HG03039 (cell line): Measurements from ENCODE around the gene VWA3B.
"Not testable (repeated sequence)": the region's sequence is repeated elsewhere in the genome, so short reads cannot be mapped to it uniquely, and the experiment has no call there.

ENCODE experiments used
- ATAC-seq: cut with Tn5 transposase; IDR thresholded peaks from one replicate; pipeline ENCODE4 v1.9.1; 2021; ENCODE audit warnings: mild to moderate bottlenecking, moderate library complexity; ENCODE audit not compliant: unreplicated experiment

The VWA3B gene

DNA sequence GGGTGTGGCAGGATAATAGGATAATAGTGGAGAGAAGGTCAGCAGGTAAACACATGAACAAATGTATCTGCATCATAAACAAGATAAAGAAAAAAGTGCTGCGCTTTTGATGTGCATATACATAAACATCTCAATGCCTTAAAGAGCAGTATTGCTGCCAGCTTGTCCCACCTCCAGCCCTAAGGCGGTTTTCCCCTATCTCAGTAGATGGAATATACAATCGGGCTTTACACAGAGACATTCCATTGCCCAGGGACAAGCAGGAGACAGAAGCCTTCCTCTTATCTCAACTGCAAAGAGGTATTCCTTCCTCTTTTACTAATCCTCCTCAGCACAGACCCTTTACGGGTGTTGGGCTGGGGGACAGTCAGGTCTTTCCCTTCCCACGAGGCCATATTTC lies 43.1 kb downstream of the VWA3B start:
- ATAC-seq = not testable (repeated sequence)

DNA sequence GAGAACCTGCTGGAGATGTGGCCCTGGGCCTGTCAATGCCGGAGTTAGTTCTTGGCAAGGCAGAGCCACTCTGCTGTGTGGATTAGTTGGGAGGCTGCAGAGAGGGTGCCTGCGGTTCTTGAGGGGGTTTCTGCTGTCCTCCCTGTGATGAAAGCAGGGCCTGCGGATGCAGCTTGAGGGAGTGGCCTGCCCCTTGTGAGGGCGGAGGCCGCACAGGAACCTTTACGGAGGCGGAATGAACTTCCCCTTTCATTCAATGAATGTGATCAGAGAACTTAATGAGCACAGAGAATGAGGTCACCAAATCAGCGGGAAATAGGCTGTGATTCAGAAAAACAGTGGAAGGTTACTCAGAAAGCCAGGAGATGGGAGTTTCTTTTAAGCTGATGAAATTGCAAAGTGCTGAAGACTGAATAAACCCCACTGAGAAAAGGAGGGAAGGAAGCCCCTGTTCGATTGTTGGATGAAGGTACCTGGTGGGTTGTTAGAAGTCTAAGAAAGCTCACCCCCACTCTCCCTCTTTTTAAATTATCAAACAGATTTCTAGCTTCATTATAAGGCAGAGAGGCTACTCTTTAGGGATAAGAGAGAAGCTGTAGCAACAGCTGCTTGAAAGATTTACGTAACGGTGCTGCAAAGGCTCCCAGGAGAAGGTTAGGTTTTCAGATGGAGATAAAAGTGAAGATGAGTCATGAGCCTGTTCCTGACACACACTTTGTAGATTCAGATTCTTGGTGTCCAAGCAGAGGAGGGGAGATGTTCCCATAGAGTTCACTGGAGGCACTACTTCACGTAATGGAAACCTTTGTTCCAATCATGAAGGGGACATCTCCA lies 47.4 kb downstream of the VWA3B start:
- ATAC-seq = peak; percentile 59

DNA sequence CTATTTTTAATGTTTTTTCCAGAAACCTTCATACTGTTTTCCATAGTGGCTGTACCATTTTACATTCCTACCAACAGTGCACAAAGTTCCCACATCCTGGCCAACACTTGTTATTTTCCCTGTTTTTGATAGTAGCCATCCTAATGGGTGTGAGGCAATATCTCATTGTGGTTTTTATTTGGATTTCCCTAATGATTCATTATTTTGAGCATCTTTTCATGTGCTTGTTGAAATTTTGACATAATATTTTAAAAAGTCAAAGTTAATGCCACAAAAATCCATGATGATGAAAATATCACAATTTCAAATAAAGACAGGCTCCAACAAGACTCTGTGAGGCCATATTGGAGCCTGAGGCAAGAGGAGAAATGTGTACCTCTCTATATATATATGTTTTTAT lies 50.2 kb downstream of the VWA3B start:
- no peak for ATAC-seq

DNA sequence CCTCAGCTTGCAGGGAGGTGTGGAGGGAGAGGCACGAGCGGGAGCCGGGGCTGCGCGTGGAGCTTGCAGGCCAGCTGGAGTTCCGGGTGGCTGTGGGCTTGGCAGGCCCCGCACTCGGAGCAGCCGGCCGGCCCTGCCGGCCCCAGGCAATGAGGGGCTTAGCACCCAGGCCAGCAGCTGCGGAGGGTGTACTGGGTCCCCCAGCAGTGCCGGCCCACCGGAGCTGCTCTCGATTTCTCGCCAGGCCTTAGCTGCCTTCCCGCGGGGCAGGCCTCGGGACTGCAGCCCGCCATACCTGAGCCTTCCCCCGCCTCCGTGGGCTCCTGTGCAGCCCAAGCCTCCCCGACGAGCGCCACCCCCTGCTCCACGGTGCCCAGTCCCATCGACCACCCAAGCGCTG lies 52.0 kb downstream of the VWA3B start:
- ATAC-seq = not testable (repeated sequence)

DNA sequence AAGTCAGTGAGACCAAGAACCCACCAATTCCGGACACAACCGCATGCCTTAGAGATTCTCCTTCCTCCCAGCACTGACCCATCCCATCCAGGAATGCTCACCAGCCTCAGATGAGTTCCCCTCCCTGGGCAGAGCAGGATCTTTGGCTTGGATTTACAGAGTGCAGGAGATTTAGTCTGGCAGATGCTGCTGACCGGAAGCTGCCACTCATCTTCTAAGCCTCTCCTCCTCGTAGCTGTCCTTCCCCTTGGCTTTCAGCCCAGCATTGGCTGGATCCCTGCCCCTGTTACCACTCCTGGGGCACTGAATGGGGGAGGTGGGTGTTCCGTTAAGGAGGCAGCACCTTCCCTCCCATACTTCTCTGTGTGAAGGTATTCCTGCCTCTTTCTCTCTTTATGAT lies 53.2 kb downstream of the VWA3B start:
- no peak for ATAC-seq

DNA sequence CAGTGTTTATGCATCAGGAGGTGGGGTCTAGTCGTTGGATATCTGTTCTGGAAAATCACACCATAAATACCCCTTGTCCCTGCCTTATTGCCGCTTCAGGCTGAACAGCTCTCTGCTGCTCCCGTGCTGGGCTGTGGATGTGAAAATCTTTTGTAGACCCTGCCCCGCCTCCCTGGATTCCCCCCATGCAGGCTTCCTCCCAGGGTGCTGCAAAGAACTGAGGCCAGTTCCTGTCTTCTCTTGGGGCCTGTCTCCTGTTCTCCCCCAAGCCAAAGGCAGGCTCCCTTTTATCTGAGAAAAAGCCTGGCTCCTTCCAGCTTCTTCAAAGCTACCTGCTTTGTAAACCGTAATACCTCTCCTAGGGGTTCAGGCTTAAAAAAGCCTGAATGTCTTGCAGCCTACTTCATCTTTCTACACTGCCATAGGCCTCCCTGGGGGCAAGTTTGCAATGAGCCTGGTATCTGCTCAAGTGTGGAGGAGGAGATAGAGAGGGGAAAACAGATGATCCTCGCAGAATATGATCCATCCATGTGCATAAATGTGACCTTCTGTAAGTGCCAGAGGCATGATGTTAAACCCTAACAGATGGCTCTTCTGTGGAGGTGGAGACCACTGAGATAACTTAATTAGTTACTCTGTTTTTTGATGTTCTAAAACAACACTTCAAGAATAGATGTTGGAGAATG lies 55.3 kb downstream of the VWA3B start:
- ATAC-seq = no peak

DNA sequence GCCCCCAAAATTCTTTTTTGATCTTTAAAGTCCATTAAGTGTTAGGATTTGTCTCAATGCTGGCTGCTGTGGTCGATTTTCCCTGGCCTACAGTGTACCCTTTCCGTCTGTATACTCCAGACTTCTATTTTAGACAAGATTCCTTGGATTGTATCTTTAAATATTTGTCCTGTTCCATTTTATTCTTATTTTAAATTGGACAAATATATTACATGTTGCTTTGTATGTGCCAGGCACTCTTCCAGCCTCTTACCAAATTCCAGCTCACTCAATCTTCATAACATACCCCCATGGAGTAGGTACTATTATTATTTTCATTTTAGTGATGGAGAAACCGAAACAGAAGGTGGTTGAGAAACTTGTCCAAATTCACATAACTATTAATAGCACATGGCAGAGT lies 58.1 kb downstream of the VWA3B start:
- ATAC-seq = no peak

DNA sequence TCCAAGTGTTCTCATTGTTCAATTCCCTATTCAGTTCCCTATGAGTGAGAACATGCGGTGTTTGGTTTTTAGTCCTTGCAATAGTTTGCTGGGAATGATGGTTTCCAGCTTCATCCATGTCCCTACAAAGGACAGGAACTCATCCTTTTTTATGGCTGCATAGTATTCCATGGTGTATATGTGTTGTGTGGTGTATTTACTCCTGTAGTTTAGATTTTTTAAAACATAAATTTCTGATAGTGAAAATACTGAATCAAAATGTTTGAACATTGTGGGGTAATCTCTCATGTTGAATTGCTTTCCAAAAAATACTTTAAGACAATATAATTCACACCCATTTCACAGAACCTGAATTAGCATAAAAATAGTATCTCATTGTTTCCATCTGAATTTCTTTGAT lies 60.9 kb downstream of the VWA3B start:
- not testable (repeated sequence) for ATAC-seq

DNA sequence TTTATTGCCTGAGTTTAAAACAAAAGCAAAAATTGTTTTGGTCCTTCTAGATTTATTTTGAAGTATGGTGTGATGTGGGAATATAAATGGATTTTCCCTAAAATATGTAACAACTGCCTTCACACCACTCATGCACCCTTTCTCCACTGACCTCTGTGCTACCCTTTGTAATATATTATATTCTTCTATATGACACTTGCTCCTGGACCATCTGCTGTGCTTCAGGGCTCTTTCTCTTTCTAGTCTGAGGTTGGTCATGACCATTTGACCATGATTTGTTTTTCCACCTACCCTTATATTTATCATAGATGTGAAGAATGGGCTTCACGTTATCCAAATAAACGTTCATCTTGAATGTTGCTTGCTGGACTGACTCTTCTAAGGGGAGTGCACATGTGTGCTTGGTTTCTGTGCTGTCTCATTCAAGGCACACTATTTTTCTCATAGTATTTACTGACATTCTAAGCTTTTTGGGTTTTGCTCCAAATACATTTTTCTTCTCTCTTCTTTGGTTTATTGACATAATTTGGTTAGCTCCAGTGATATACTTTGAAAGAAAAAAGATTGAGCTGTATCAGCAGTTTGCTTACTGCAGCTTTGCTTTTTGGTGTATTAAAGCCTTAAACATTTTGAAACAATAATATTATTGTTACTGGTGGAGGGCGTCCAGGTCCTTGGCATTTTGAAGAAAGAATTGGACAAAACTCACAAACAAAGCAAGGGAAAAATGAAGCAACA lies 61.8 kb downstream of the VWA3B start:
- ATAC-seq = no peak

DNA sequence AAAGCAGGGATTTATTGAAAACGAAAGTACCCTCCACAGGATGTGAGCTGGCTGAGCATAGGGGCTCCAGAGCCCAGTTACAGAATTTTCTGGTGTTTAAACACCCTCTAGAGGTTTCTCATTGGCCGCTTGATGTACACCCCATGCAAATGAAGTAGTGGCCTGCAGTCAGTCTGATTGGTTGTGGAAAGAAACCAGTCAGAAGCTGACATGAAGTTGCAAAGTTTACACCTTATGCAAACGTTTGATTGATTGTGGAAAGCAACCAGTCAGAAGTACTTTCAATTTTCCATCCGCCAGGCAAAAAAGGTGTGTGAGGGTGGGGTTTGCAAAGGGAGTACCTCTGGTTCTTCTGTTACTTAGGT lies 62.3 kb downstream of the VWA3B start:
- no peak for ATAC-seq

DNA sequence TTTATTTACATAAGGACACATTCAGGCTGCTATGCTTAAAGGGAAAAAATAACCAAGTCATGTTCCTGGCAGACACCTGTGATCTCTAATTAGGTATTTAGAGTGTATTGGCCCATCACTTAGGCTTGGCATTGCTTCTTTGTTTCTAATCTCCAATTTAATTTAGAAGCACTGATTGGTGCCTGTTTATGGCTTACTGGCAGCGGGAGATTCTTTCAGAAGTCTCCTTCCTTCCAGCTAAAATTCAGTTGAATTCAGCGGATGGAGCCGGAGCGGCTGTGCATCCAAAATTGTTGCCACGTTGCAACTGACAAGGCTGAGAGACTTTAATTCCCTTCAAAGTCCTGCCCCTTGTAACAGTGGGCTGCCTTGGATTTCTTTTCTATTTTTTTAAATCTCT lies 66.5 kb downstream of the VWA3B start:
- no peak for ATAC-seq

DNA sequence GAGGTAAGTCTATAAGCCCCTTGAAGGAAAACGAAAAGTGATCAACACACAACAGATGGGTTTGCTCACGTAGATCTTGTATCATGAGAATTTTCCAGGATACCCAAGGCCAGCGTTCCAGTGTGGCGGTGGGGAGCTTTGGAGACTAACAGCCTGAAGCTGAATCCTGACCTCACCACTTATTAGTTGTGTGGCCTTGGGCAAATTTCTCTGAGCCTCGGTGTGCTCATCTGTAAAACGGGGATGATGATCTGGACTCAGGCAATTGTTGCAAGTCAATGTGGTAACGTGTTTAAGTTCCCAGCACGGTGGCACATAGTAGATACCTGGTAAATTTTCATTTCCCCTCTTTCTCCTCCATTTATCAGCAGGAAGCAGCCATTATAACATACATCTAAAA lies 68.3 kb downstream of the VWA3B start:
- no peak for ATAC-seq

DNA sequence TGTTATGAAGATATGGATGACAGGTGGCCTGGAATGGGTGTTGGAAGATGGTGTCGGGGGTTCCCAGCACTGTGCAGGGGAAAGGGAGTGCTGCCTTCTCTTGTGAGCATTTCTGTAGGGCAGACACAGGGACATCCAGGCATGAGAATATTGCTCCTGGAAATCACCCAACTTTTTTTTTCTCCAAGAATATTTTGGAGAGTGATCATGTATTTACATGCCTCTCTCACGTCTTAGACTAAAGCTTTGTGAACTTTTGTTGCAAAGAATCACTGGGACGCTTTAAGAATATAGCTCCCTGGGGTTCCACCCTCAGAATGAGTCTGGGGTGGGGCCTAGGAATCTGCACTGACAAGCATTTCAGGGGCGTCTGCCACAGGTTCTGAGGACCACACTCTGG lies 68.7 kb downstream of the VWA3B start:
- ATAC-seq = no peak

DNA sequence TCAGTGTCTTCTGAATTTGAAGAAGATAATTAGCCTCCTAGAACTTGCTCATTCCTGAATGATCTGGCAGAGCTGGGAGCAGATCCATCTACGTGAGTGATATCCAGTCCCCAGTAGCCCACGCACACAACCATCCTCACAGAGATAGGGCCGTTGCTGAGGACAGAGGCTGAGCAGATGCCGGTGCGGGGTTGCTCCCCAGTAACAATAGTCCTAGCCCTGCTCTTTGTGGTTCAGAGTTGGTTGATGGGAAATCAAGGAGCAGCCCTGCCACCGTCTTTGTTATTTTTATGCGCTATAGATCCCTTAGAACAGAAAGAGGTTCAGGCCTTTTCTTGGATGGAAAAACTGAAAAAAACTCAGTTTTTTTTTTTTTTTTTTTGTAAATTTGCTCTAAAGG lies 69.3 kb downstream of the VWA3B start:
- ATAC-seq = no peak

DNA sequence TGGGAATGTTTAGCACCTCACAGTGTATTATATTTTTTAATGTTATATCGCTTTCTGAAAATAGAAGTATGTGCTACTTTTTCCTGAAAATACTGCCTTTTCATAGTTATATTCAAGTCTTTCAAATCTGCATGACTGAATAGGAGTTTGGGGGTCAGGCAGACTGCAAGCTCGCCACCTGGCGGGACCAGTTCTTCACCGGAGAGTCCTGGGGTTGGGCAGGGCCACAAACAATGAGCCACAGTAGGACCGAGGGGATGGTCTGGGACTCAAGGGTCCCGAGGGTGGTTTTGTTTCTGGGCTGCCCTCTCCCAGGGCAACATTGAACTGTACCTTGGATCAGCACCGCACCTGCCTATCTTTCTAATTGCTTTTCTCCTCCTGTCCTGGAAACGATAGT lies 70.6 kb downstream of the VWA3B start:
- no peak for ATAC-seq

DNA sequence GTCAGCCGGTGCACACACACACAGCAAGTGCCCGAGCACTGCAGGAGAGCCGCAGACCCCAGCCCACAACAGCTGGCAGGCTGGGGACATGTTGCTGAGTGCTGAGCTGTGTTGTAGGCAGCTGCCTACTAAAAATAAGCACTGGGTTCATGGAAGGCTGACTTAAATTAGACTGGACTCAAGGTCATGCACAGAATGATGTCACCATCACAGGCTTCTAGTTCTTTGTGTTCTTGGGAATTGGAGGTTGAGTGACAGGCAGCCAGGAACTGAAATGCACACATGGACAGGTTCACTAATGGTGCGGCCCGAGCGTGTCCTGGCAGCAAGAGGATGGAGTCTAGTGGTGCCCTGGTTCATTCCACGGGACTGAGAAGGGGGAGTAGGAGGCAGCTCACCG lies 71.3 kb downstream of the VWA3B start:
- ATAC-seq = no peak

DNA sequence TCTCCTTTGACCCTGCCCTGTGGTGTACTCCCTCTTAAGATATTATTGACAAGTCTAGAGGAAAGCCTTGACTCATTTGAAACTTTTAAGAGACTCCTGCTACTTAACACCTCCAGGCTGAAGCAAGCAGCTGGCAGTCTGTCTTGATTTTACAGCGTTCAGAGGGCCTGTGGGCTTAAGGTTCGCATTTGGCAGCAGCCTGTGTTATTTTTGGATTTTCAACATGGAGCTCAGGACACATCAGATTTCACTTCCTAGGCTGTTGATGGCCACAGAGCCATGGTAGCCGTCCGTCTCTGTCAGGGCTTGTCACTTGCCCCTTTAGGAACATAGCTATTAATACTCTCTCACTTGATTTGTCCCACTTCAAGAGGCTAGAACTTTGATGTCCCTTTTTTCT lies 73.6 kb downstream of the VWA3B start:
- ATAC-seq = no peak

DNA sequence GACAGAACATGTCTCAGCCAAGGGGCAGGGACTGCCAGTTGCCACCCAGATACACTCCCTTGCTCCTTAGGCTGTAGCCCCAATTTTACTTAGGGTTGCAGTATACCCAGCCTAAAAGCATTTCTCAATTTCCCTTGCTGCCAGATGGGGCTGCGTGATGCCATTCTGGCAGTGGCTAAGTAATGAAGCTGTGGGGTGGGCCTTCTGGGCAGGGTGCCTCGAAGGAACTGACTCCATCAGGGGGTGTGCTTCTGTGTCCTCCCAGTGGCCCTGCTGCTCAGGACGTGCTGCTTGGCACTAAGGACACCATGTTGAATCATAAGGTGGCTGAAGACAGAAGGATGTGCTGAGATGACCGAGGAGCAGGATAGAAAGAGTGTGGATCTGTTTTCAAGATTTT lies 74.2 kb downstream of the VWA3B start:
- no peak for ATAC-seq

DNA sequence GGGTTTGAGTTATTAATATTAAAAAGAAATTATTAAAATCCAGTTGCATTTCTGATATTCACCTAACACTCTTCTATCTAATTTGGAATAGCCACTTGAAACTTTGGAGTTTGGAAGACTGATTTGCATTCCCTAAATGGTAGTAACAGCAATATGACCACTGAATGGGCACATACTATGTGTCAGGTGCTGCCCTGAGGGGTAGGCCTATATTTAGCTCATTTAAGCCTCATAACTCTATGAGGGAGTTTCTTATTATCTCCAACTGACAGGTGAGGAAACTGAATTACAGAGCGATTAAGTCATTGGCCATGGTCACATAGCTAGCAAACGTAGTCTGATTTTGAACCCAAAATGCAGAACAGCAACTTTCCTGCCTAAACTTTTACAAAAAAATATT lies 77.3 kb downstream of the VWA3B start:
- ATAC-seq = no peak

DNA sequence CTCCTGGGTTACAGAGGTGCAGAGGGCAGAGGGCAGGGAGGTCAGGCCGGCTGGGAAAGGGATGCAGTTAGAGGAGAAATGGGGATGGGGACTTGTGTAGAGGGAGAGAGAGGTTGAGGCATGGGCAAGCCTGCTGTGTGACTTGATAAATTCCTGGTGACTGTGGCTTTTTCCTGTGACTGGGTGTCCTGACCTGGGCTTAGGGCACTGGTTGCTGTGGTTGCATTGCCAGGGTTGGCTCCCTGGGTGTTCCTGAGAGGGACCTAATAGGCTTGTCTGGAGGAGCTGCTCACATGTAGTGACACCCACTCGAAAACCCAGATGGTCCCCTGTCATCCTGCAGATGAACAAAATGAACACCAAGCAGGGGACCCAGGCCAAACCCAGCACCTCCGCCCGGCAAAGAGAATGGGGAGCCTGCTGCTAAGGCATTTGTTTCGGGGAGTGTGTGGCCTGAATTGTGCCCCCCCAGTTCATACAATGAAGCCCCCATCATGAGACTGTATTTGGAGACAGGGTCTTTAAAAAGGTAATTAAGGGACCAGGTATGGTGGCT lies 78.6 kb downstream of the VWA3B start:
- ATAC-seq = no peak

DNA sequence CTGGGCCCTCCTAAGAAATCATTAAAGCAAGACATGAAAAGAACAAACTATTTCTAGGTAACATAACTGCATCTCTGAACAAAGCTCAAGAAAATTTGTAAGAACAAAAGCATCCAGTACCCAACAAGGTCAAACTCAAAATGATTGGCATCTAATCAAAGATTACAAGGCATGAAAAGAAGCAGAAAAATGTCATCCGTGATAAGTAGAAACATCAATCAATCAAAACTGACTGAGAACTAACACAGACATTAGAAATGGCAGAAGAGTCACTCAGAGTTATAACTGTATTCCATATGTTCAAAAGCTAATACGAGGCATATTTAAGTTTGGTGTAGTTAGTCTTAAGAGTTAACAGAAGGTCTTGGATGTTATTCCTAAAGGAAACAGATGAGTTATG lies 80.9 kb downstream of the VWA3B start:
- ATAC-seq = no peak

DNA sequence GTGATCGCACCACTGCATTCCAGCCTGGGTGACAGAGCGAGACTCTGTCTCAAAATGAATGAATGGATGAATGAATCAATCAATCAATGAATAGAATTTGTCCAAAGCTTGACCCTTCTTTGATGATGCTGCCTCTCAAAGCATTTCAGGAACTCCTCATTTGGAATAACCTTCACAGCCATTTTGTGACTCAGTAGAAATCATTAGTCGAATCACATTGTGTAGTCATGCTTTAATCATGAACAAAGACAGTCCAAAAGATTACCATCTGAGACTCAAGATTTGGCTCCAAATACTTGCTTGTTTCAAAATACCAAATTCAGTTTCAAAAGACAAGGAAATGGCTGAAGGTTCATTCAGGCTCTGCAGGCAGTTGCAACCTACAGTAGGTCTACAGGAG lies 83.1 kb downstream of the VWA3B start:
- ATAC-seq = no peak
